ENCODE measurements around the gene SAXO1.

- no peak for TF ChIP-seq CTCF (IDR thresholded peaks at IDR 0.05)
- TF ChIP-seq POLR2A (IDR thresholded peaks at IDR 0.05) = no peak
These were observed 143.5 kb downstream of the SAXO1 start for GRCh38 chr9:18889550-18889949.

Data from testis (tissue), 2 donors.